SIG-M5 (cell line): ENCODE data around the gene TDRD1.

ENCODE experiments used
- DNase-seq: peaks from one replicate; lab custom pipeline; 2025; lab: John Stamatoyannopoulos, UW

TDRD1 gene

GRCh38 chr10:114176511-114176910 is 2.6 kb upstream of the TDRD1 start:
- DNase-seq, result no peak

GRCh38 chr10:114179747-114180146 is 594 bp downstream of the TDRD1 start:
- no peak for DNase-seq

GRCh38 chr10:114180937-114181336 is 1.8 kb downstream of the TDRD1 start:
- no peak for DNase-seq

DNA sequence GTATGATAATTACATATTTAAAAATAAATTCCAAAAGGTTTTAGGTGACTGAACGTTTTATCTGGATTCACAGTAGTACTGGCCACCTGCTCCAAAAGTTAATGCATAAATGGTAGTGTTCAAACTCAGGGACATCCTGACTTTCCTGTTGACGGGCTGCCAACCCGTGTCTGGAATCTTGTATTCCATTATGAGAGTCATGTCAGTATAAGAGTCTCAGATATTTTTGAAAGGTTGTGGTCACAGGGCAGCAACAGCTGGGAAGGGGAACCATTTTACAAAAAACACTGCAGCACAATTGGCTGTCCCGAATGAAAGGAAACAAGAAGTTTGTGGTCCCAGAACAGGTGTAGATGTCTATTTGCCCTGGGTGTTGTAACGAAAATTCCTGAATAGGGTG is 2.8 kb downstream of the TDRD1 start:
- no peak for DNase-seq

DNA sequence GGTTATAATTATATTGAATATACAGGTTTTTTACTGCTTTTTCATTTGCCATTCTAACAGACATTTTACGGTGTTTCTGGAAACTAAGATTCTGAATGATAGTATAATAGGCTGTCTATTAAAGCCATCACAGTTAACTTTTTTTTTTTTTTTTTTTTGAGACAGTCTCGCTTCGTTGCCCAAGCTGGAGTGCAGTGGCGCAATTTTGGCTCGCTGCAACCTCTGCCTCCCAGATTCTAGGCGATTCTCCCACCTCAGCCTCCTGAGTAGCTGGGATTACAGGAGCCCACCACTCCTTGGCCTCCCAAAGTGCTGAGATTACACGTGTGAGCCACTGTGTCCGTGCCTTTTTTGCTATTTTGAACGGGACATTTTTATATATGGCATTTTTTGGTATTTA is 4.4 kb downstream of the TDRD1 start:
- DNase-seq, result no peak

GRCh38 chr10:114184276-114184675 is 5.1 kb downstream of the TDRD1 start:
- DNase-seq, result no peak

- no peak for DNase-seq
Measured at GRCh38 chr10:114188001-114188400, 8.8 kb downstream of the TDRD1 start.

DNA sequence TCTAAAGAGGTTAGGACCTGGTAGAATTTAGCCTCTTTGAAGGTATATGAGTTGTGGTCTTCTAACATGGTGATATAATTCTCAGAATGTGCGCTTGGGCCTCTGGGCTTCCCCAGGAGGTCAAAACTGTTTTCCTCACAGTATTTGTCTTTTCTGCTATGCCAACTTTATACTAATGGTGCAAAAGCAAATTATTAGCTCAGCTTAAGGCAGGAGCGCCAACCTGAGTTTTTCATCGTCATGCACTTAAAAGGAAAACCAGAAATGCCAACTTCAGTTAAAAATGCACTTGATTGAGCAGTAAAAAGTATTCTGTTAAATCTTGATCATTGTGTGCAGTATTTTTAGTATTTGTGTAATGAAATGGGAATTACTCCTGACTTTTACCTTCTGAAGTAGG is 9.7 kb downstream of the TDRD1 start:
- DNase-seq, result no peak

DNA sequence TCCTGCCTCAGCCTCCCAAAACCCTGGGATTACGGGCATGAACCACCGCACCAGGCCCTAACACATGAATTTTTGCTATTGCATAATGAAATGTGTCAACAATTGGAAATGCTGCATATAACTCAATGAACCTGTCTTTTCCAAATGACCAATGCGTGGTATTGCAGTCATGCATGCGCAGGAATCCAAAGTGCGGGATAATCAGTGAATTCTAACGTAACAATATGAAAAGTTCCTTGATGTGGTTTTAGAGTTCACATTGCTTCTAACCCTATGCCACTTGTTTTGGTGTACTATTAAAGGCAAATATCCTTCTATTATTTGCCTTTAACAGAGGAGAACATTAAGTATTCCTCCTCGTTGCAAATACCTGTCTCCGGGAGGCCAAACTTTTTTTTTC is 10.5 kb downstream of the TDRD1 start:
- no peak for DNase-seq

DNA sequence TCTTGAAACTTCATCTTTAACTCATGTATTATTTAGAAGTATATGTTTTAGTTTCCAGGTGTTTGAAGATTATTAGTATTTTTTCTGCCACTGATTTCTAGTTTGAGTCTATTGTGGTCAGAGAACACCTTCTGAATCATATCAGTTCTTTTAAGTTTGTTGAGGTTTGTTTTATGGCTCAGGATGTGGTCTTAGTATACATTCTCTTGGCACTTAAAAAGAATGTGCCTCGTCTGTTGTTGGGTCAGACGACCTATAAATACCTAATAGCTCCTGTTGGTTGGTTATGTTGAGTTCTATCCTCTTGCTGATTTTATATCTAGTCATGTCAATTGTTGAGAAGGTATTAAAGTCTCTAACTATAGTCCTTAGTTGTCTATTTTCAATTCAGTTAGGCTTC is 15.9 kb downstream of the TDRD1 start:
- DNase-seq, result no peak

GRCh38 chr10:114199239-114199638 is 20.1 kb downstream of the TDRD1 start:
- no peak for DNase-seq

DNA sequence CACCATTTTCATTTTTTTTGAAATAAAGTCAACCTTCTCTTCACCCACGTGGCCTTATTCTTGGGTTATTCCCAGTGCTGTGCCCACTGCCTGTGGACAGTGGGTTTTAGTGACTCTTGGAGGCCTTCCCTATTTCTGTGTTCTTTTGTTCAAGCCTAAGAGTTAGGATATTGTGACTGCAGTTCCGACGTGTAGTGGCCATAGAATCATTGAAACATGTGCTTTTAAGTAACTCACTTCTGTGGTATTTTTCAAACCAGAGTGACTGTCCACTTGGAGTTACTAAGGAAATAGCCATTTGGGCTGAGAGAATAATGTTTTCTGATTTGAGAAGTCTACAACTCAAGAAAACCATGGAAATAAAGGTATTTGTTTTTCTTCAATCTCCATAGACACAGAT is 23.7 kb downstream of the TDRD1 start:
- DNase-seq, result no peak

DNA sequence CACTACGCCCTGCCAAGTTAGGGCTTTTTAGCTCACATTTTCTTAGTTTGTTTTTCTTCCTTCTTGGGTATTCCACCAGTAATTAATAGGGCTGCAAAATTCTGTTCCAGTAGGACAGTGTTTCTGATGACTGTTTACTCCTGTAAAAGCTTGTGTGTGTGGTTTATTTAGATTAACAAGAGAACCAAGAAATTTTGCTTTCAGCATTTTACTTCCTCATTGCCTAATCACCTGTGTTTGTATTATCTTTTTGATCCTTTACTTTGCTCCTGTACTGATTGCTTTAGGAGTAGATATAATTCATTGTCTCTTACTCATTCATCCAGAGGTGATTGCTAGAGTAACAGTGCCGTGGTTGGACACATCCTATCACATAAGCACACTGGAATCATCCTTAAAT is 27.7 kb downstream of the TDRD1 start:
- DNase-seq, result no peak

GRCh38 chr10:114207349-114207748 is 28.2 kb downstream of the TDRD1 start:
- no peak for DNase-seq

DNA sequence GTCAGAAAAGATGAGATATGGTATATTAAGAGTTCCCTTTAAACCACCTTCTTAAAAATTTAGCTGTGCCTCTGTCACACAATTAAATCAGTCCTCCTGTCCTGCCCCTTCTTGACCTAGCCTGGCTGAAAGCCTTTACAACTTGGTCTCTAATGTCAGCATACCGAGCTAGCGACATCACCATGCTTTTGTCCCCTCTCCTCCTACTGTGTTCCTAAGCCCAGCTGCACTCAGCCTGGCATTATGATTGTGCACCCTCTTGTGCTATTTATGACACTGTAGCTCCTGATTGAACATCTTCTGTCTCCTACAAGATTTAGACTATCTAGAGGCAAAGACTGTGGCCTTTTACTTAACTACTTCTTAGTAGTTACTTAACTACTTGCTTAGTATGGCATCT is 29.2 kb downstream of the TDRD1 start:
- DNase-seq, result no peak

GRCh38 chr10:114212153-114212552 is 33.0 kb downstream of the TDRD1 start:
- no peak for DNase-seq

DNA sequence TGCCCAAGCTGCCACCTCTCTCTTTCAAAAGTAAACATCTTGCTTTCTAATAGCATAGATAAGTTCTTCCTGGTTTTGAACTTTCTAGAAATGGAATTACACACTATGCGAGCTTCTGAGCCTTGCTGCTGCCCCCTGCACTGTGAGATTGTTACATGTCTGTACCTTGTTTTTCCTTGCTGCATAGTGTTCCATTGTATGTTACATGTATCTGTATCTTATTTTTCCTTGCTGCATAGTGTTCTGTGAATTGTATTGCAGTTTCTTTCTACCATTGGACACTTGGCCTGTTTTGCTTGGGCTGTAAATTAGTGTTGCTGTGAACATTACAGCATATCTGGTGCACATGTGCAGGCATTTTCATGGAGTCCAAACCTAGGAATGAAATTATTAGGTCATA is 35.9 kb downstream of the TDRD1 start:
- no peak for DNase-seq

DNA sequence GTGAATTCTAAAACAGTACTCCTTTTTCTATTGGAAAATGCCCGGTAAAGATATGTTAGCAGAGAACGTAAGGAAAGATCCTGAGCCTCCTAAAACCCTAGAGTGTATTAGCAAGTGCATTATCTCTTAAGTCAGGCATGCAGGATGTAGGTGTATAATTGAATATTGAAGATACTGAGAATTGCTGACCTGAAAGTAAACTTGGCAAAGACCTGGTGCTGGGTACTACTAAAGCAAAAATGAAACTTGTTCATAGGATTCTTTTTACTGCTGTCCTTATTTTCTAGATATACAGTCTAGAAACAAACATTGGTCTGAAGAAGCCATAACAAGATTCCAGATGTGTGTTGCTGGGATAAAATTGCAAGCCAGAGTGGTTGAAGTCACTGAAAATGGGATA is 41.1 kb downstream of the TDRD1 start:
- DNase-seq, result no peak

- DNase-seq, result no peak
Measured at GRCh38 chr10:114221235-114221634, 42.1 kb downstream of the TDRD1 start.

- DNase-seq, result no peak
Measured at GRCh38 chr10:114223066-114223465, 43.9 kb downstream of the TDRD1 start.

DNA sequence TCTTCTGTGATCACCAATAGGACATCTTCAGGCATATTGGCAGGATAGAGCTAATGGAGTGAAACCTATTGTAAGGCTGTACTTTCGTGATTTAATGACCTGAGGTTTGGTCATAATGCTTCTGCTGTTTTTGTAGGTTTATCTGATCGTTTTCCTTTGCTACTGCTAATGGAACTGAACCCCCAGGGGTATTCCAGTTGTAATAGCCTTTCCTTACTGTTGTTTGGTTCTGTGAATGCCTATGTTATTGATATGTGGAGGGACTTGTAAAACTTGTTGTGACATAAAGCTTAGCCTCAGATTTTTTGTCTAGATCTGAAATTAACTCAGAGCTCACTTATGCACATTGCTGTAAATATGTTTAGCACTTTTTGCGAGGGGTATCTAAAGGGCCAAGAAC is 49.0 kb downstream of the TDRD1 start:
- no peak for DNase-seq

- no peak for DNase-seq
Measured at GRCh38 chr10:114232561-114233176, 53.5 kb downstream of the TDRD1 start.

DNA sequence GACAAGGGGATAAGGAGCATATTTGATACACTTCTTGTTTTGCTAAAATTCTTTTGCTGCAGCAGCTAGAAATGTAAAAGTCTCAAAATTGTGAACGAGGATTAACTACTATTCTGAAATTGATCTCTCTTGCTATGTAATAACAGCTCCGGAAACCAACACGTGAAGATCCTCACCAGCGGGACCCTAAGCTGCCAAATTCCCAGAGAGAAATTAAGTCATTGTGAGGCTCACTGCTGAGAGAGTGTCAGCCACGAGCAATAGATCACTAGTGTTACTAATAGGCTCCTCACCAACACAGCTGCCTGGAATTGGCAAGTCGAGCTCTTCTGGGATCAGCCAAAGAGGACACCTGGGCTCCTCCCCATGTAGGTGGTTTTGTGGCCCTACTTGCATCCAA is 54.3 kb downstream of the TDRD1 start:
- no peak for DNase-seq

GRCh38 chr10:114234132-114234531 is 55.0 kb downstream of the TDRD1 start:
- no peak for DNase-seq
